Activated CD4-positive, alpha-beta T cell treated with anti-CD3 and anti-CD28 coated beads, Interleukin-2, amount 10 ng/mL, durations not matched to agents 24 days and 14 days (primary cell): ENCODE results near the gene SEC24B. TPM values are rescaled to one million over a fixed set of nuclear protein-coding genes. Genes with fewer than 3 reads are reported as not detected.

Experiments used
- DNase-seq: peaks from one replicate; pipeline ENCODE4 v3.0.0; 2022
- H3K27ac Mint-ChIP-seq: one replicate; pipeline ENCODE4 v1.8.0; 2022; ENCODE audit warnings: mild to moderate bottlenecking, mixed read lengths
- H3K27me3 Mint-ChIP-seq: one replicate; pipeline ENCODE4 v1.8.0; 2022; ENCODE audit warnings: mixed read lengths
- H3K36me3 Mint-ChIP-seq: one replicate; pipeline ENCODE4 v1.8.0; 2022; ENCODE audit warnings: low read depth, mild to moderate bottlenecking, mixed read lengths
- H3K4me1 Mint-ChIP-seq: one replicate; pipeline ENCODE4 v1.8.0; 2021; ENCODE audit warnings: mixed read lengths
- H3K4me3 Mint-ChIP-seq: one replicate; pipeline ENCODE4 v1.8.0; 2022; ENCODE audit warnings: mild to moderate bottlenecking, moderate library complexity, mixed read lengths
- H3K9me3 Mint-ChIP-seq: one replicate; pipeline ENCODE4 v1.8.0; 2021; ENCODE audit warnings: mixed read lengths
- intact Hi-C: fragments of 100-400 bp; cut with micrococcal nuclease; formaldehyde crosslinking; loops from one replicate; pipeline ENCODE4 v1.15.1; 2023
- total RNA-seq: library from RNA; stranded (reverse); gene quantifications from 2 replicates; pipeline ENCODE4 v1.2.3, GENCODE V29; 2022

The SEC24B gene
- total RNA-seq, 1 donor from 2014 or later = 33.6 TPM

DNA sequence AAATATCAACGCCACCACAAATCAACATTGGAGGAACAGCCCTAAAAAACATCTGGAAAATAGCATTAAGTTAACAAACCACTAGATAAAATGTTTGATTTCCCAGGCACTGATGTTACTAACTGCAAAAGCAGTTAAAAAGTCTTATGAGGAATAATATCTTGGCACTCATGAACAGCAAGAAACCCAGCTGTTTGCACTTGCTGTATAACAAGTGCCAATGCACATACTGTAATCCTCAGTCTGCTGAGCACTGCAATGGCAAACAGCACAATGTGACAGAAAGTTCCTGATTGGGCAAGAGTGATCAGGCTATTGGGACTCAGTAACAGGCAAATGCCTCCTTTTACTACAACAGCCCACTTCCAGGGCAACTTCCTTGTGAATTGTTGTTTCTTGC is 20.8 kb upstream of the SEC24B start:
- intact Hi-C loops = no loop called here
- no peaks in the 10 kb centered on the region for H3K9me3 Mint-ChIP-seq
- no peaks in the 10 kb centered on the region for H3K4me1 Mint-ChIP-seq
- H3K27me3 Mint-ChIP-seq = no peaks in the 10 kb centered on the region
- H3K27ac Mint-ChIP-seq = no peak overlapping the region
- DNase-seq = no peak
- H3K36me3 Mint-ChIP-seq = no peaks in the 10 kb centered on the region
- H3K4me3 Mint-ChIP-seq = no peak overlapping the region

DNA sequence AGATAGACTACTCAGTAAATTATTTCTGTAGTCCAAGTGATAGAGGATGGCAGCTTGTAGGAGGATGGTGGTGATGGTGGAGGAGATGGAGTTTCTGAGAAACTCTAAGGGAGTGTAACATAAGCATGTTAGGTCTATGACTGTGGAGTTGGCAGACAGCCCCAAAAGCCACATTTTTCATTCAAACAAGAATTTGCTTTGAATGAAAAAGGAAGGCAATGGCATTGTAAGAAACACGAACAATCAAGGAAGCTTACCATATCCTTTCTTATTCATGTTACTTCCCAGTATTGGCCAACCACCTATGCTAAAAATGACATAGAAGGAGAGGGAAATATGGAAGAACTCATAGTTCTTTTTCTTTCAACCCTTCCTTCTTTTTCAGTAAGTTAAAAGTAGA is 18.7 kb upstream of the SEC24B start:
- H3K27ac Mint-ChIP-seq = no peak overlapping the region
- no peaks in the 10 kb centered on the region for H3K9me3 Mint-ChIP-seq
- no peaks in the 10 kb centered on the region for H3K4me1 Mint-ChIP-seq
- no peak overlapping the region for H3K4me3 Mint-ChIP-seq
- no peak for DNase-seq
- intact Hi-C loops = no loop called here
- H3K27me3 Mint-ChIP-seq = peaks cover 6% of the 10 kb centered on the region
- H3K36me3 Mint-ChIP-seq = no peaks in the 10 kb centered on the region

DNA sequence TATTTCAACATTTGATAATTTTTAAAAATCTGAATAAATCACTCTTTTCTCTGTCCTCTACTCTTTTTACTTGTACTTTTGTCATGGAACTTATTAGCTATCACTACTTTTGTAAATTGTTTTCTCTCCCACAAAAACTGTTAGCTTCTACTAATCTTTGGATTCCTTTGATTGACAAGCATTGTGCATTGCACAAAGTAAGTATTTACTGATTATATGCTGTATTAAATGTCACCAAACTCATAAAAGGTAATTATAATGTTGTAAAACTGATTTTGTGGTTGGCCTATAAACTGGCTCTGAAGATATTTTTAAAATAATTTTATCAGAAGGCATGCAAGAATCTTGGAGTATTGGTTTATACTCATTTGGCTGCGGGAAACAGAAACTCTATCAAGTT is 15.0 kb upstream of the SEC24B start:
- peaks cover 3% of the 10 kb centered on the region for H3K4me1 Mint-ChIP-seq

DNA sequence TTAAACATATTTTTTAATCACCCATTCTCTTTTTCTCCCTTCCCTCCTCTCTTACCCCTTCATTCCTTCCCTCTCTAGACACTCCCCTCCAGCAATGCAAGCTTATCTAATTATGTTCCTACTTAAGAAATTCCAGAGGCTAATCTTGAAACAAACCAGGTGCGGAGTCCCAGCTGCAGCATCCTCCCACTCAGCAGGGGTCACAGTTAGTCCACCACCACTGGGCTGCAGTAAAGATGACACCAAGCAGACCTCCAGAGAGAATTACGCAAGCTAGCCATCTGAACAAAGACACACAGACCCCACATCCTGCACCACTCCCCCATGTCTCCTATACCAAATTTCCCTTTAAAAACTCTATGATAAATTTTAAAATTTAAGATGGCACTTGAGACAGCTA is 13.9 kb upstream of the SEC24B start:
- intact Hi-C loops = loop anchor here (5.0 kb wide), 2 partner anchors 333 to 1098 kb away; no protein-coding TSS in a partner anchor
- Mint-ChIP-seq H3K9me3 (no peaks in the 10 kb centered on the region), H3K4me3 (no peak overlapping the region), H3K27me3 (peaks cover 9% of the 10 kb centered on the region), H3K27ac (no peak overlapping the region), H3K4me1 (peaks cover 3% of the 10 kb centered on the region), H3K36me3 (no peaks in the 10 kb centered on the region)
- no peak for DNase-seq

More for the DNA sequence above, 15.0 kb upstream of the SEC24B start:
- DNase-seq = no peak
- no peaks in the 10 kb centered on the region for H3K9me3 Mint-ChIP-seq
- H3K27me3 Mint-ChIP-seq = peaks cover 9% of the 10 kb centered on the region
- intact Hi-C loops = no loop called here
- no peak overlapping the region for H3K27ac Mint-ChIP-seq
- H3K4me3 Mint-ChIP-seq = no peak overlapping the region
- no peaks in the 10 kb centered on the region for H3K36me3 Mint-ChIP-seq

DNA sequence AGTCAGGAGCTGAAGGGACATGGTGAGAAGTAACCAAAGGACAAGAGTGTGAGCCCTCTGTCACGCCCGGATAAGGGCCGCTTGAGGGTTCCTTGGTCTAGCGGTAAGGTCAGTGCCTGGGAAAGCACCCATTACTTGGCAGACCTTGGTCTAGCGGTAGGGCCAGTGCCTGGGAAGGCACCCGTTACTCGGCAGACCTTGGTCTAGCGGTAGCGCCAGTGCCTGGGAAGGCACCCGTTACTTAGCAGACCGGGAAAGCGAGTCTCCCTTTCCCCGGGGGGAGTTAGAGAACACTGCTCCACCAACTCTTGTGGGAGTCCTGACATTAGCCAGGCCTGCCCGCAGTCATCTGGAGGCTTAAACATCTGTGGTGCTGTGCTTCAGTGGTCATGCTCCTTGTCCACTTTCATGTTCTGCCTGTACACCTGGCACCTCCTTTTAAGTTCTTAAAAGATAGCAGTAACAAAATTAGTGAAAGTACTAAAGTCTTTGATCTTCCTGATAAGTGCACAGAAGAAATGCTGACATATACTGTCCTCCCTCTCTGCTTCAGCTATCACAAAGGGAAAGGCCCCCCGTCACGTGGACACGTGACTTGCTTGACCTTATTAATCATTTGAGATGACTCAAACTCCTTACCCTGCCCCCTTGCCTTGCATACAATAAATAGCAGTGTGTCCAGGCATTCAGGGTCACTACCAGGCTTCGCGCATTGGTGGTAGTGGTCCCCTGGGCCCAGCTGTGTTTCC is 9.3 kb upstream of the SEC24B start:
- Mint-ChIP-seq H3K36me3 (peaks cover 3% of the 10 kb centered on the region), H3K27ac (no peak overlapping the region), H3K9me3 (no peaks in the 10 kb centered on the region), H3K4me3 (no peak overlapping the region), H3K27me3 (peaks cover 9% of the 10 kb centered on the region), H3K4me1 (peaks cover 6% of the 10 kb centered on the region)
- intact Hi-C loops = loop anchor here (5.0 kb wide), 2 partner anchors 328 to 1093 kb away; no protein-coding TSS in a partner anchor
- no peak for DNase-seq

DNA sequence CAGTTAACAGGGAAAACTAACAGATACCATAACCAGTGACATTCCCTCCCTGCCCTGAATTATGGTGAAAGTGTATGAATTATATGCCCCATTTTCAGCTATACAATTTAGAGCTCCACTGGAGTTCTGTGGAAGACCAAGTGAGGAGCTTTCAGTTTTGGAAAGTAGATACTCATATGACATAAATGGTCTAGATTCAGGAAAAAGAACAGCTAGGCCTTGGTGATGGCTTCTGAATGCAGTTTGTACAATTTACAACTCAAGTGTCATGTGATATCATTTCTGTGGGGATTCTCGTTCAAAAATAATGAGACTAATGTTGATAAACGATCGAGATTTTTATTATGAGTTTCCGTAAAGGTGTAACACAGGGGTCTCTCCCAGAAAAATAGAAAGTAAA is 8.2 kb upstream of the SEC24B start:
- DNase-seq = no peak
- H3K4me3 Mint-ChIP-seq = no peak overlapping the region
- H3K36me3 Mint-ChIP-seq = peaks cover 3% of the 10 kb centered on the region
- H3K27ac Mint-ChIP-seq = no peak overlapping the region
- intact Hi-C loops = no loop called here
- H3K4me1 Mint-ChIP-seq = peaks cover 12% of the 10 kb centered on the region
- no peaks in the 10 kb centered on the region for H3K9me3 Mint-ChIP-seq
- H3K27me3 Mint-ChIP-seq = peaks cover 2% of the 10 kb centered on the region

DNA sequence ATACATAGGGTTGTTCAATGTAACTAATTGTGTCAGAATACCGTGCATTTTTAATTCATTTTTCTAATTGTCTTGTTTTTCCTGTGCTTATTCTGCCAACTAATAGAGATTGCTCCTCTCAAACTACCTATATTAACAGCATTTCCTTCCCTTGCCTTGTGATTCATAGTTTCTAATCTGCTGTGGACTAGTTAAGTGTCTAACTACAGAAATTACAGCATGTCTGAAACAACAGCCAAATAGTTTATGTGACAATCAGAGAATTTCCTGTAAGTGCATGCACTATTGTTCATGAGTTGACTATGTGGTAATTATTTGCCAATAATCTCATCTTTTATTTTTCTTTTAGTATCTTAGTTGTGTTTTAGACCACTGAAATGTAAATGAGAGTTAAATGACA is 4.1 kb upstream of the SEC24B start:
- Mint-ChIP-seq H3K4me1 (peaks cover 24% of the 10 kb centered on the region), H3K9me3 (no peaks in the 10 kb centered on the region), H3K4me3 (no peak overlapping the region), H3K27me3 (no peaks in the 10 kb centered on the region), H3K27ac (no peak overlapping the region), H3K36me3 (peaks cover 8% of the 10 kb centered on the region)
- DNase-seq = no peak
- intact Hi-C loops = loop anchor here (1.0 kb wide), 1 partner anchor 386 kb away; the partner anchor contains the start of gene GAR1

DNA sequence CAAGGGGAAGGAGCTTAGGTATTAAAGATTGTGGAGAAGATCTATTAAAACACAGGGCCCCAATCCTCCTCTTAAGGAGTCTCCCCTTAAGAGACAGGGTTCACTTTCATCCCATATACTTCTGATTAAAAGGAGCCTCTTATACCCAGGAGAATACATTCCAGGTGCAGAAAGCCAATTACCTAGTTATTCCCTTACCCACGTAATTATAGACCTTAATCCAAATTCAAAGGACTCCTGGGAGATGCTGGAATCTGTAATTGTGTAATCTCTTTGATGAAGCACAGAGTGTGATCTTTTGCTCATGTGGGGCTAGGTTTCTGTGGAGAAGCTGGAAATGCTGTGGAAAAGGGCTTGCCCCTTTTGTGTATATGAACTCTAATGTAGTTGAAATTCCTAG is 1.4 kb upstream of the SEC24B start:
- H3K27ac Mint-ChIP-seq = no peak overlapping the region
- intact Hi-C loops = loop anchor here (2.0 to 5.0 kb wide), 3 partner anchors 40 to 765 kb away; partner anchors contain the start of gene ELOVL6
- DNase-seq = no peak
- no peaks in the 10 kb centered on the region for H3K9me3 Mint-ChIP-seq
- H3K4me3 Mint-ChIP-seq = peak overlapping the region; percentile 75
- no peaks in the 10 kb centered on the region for H3K27me3 Mint-ChIP-seq
- H3K4me1 Mint-ChIP-seq = peaks cover 46% of the 10 kb centered on the region
- peaks cover 10% of the 10 kb centered on the region for H3K36me3 Mint-ChIP-seq

DNA sequence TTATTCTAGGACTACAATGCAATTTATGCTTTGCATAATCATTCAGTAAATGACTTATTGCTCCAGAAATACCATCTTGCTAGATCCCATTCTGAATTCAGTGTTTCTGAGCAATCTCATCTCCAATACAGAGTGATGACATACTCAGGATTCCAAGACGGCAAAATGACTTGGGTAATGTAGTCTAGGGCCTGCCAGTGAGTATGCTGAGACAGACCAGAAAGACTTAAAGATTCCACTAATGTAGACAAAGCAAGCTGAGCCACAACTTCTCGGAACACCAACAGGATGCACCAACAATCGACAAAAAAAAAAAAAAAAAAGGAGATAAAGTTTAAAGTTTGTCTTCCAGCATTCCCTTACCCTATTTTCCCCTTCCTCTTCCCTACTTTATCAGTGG is 919 bp upstream of the SEC24B start:
- intact Hi-C loops = loop anchor here (1.0 to 5.0 kb wide), 6 partner anchors 40 to 765 kb away; partner anchors contain the start of genes ELOVL6 and GAR1
- Mint-ChIP-seq H3K27ac (peak overlapping the region; percentile 85), H3K4me3 (peak overlapping the region; percentile 75), H3K9me3 (no peaks in the 10 kb centered on the region), H3K36me3 (peaks cover 10% of the 10 kb centered on the region), H3K27me3 (no peaks in the 10 kb centered on the region), H3K4me1 (peaks cover 46% of the 10 kb centered on the region)
- DNase-seq = peak; percentile 63

DNA sequence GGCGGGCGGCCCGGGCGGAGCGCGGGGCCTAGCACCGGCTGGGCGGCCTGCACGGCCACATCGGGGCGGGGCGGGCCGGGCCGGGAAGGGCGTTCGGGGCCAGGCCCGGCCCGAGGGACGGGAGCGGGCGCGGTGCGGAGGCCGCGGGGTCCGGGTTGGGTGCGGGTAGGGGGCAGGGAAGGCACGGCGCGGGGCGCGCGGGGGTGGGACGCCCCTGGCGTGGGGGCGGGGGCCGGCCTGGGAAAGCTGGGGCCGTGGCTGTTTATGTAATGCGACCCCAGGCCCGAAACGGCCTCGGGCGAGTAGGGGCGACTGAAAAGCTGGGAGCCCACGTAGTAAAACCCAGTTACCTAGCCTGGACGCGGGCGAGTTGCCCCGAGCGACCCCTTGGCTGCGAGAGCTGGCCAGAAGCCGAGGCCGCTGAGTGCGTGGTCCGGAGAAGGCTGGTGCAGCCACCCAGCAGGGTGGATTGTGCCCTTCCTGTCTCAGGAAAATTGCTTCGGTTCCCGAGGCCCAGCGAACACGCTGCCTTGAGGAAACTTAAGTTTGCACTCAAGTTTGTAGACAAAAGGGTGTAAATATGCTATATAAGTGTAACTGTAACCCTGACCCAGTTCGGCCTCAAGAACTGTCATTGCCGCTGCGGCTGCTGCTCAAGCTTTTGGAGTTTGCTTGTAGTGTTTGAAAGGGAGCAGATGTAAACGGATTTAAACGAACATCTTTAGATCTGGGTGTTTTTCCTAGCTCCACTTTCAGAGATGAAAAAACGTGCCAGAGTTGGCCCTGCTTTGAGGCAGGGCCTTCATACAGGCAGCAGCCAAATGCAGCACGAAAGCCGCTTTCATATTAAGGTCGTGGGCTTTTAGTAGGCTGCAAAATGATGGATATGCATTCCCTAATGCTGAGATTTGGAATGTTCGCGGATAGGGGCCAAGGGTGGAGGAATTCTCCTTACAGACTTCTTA is 674 bp downstream of the SEC24B start:
- Mint-ChIP-seq H3K4me3 (peak overlapping the region; percentile 90), H3K36me3 (peaks cover 7% of the 10 kb centered on the region), H3K4me1 (peaks cover 55% of the 10 kb centered on the region), H3K27ac (peak overlapping the region; percentile 64), H3K27me3 (no peaks in the 10 kb centered on the region), H3K9me3 (no peaks in the 10 kb centered on the region)
- intact Hi-C loops = loop anchor here (5.0 kb wide), 2 partner anchors 38 to 763 kb away; partner anchors contain the start of gene ELOVL6
- peak; percentile 75 for DNase-seq

DNA sequence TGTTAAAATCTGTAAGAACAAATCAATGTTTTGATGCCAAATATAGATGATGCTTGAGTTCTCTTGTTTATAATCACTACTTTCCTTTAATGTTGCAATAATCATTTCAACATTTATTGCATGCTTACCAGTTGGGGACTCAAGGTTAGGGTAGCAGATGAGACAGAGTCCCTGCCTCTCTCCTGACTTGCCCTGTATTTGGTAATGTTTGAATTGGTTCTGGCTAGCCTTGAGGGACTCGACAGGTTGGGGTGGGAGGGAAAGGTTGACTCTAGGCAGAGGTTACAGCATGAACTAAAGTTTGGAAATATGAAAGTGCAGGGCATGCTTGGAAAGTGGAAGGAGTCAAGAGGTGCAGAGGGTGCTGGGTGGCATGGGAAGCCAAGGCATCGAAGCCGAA is 2.0 kb downstream of the SEC24B start:
- Mint-ChIP-seq H3K36me3 (peaks cover 7% of the 10 kb centered on the region), H3K4me3 (peak overlapping the region; percentile 90), H3K27ac (peak overlapping the region; percentile 29), H3K27me3 (no peaks in the 10 kb centered on the region), H3K9me3 (no peaks in the 10 kb centered on the region), H3K4me1 (peaks cover 52% of the 10 kb centered on the region)
- DNase-seq = no peak
- intact Hi-C loops = no loop called here

DNA sequence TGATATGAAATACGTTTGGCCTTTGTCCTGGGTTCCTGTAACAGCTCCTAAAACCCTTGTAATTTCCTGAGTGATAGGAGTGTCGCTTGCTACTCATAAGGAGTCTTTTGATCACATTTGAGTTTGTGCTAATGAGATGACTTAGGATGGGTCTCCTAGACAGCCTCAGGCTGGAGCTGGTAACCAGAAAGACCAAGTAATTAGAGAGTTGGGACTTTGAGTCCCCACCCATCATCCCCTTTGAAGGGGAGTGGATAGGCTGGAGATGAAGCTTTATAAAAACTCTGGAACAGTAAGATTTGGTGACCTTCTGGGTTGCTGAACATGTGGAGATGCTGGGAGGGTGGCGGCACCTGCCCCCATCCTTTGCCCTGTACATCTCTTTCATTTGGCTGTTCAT is 2.9 kb downstream of the SEC24B start:
- Mint-ChIP-seq H3K27me3 (no peaks in the 10 kb centered on the region), H3K36me3 (peaks cover 2% of the 10 kb centered on the region), H3K4me3 (peak overlapping the region; percentile 28), H3K27ac (no peak overlapping the region), H3K4me1 (peaks cover 54% of the 10 kb centered on the region), H3K9me3 (no peaks in the 10 kb centered on the region)
- DNase-seq = no peak
- intact Hi-C loops = no loop called here

DNA sequence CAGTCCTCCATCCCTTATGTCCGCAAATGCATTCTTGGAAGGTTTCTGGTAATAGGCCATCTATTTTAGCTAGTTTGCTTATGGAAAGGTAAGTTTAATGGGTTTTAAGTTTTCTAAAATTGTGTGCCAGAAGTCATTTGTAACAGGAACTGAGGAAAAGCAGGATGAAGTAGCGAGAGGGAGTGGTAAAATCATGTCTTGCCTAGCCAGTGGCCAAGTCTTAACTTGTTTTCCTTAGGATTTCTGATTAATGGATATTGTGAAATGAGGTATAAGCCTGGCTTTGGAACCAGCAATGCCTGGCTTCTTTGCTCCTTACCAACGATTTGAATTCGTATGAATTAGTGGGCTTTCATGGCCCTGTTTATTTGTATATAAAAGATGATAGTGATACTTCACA is 7.3 kb downstream of the SEC24B start:
- intact Hi-C loops = no loop called here
- H3K27ac Mint-ChIP-seq = no peak overlapping the region
- peaks cover 43% of the 10 kb centered on the region for H3K4me1 Mint-ChIP-seq

More for the DNA sequence above, 7.3 kb downstream of the SEC24B start:
- DNase-seq = no peak
- H3K4me3 Mint-ChIP-seq = no peak overlapping the region
- H3K9me3 Mint-ChIP-seq = peaks cover 3% of the 10 kb centered on the region
- H3K36me3 Mint-ChIP-seq = peaks cover 11% of the 10 kb centered on the region
- H3K27me3 Mint-ChIP-seq = no peaks in the 10 kb centered on the region
